Measurements from ENCODE around the gene ANKRD42.
"Not testable (repeated sequence)": the region's sequence is repeated elsewhere in the genome, so short reads cannot be mapped to it uniquely, and the experiment has no call there.

ANKRD42 gene

DNA sequence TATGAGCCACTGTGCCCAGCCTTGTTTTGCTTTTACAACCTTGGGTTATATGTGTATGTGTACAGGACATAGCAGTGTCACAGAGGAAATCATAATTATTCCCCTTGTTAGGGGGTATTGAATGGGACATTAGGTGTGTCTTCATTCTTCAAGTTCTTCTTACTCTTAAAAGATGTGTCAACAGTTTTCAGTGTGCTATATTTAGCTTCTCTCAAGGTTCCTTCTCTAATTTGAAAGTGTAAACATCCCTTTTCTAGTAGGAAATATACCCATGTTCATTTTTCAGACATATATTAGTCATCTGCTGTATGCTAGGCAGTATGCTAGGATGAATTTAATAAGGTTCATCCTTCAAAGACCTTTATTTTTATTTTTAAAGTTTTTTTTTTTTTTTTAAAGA lies 19.5 kb upstream of the ANKRD42 start:
- DNase-seq, result no peak

DNA sequence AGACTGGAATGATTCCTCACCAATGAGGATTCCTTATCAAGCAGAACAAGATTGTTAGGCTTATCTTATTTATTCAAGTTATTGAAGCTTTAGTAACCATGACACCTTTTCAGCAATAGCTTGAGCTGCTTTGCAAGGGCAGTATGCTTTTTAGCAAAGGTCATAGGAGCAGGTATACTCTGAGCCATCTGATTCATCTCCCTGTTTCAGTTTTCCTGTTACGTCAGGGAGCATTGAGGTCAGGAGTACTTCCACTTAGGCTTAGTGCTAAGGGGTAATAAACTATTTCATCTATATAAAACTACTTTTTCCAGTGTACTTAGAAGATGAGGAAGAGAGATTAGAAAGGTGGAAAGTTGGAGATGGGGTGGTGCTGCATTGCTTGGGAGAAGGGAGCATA lies 17.7 kb upstream of the ANKRD42 start:
- DNase-seq, result no peak

- DNase-seq, result no peak
These were observed 11.7 kb upstream of the ANKRD42 start for GRCh38 chr11:83181815-83182214.

DNA sequence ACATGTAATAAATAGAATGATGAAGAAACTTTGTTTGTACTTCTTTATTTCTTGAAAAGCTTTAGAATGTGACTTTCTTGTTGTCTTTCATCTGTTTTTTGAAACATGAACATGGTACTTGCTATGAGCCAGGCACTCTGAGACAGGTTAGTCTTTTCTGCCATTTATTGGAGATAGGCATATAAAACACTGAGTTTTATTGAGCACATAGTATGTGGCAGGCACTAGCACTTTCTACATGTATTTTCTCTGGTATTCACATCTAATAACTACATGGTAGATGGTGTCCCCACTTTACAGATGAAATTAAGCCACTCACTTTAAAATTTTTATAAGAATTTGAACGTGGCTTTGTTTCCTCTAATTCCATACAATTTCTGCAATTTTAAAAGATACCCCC lies 7.7 kb upstream of the ANKRD42 start:
- no peak for DNase-seq

DNA sequence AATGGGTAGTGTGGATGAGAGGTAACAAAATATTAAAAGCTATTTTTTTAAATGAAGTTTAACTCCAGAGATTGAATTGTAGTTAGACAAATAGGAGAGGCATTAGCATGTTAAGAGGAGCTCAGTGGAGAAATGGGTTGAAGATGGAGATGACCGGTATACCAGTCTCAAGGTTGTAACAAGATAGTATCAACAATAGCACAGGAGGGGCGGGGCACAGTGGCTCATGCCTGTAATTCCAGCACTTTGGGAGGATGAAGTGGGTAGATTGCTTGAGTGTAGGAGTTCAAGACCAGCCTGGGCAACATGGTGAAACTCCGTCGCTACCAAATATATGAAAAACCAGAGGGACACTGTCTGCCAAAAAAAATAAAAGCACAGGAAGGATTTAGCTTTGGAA lies 6.0 kb upstream of the ANKRD42 start:
- DNase-seq, result no peak

DNA sequence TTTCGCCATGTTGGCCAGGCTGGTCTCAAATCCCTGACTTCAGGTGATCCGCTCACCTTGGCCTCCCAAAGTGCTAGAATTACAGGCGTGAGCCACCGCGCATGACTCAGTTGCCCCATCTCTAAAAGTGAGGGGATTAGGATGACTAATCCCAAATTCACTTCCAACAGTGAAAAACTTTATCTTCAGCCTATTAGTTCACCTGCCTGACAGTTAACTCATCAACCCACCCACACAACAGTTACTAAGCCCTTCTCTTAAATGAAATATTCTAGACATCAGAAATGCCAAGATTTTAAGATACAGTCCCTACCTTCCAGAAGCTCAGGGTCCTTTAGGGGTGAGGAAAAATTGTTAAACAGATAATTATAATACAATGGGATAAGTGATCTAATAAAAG lies 2.0 kb upstream of the ANKRD42 start:
- no peak for DNase-seq

DNA sequence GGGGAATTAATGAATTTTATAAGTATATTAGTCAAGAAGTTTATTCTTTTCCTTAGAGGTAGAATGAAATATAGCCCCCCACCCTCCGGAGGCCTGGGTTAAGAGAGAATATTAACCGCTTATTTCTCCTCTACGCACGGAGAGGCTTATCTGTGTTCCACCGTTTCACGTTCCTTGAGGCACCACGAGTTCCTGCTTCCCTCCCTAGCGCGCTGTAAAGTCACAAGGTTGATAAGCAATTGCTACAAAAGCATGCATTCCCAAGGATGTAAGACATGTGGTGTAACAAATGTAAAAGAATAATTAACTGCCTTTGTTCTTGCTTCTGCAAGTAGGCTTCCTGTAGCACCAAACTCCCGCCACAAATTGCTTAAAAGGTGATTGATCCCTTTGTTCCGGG lies 1.5 kb upstream of the ANKRD42 start:
- DNase-seq, result no peak

GRCh38 chr11:83192606-83193245 lies 786 bp upstream of the ANKRD42 start:
- no peak for DNase-seq

DNA sequence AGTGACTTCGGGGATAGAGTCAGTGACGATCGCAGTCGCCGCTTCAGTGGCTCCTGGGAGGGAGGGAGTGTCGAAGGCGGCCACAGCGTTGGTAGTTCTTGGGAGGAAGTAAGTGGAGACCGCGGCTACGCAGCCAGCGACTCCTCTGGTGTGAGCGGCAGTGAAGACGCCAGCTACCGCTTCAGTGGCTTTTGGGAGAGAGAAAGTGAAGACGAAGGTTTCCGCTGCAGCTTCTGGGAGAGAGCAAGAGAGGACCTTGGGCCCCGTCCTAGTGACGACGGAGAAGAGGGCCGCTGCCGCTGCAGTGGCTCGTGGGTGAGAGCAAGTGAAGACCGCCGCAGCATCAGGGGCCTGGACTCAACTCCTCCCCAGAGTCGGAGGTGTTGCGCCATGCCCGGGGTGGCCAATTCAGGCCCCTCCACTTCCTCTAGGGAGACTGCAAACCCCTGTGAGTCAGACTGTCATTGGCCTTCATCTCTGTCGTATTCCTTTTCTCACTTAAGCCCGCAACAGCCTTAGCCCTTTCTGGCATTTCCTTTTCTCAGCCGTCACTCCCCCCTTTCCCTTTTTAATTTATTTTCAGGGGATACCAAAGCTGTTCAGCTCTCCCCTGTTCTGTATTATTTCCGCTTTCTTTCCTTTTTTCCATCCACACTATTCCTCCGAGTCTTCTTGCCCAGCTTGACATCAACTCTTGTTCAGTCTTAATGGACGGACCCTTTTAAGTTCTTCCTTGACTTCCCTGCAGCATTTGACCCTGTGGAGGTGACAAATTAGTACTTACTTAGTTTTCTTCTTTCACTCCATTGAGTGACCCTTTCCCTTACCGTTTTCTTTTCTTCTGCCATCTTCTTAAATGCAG lies 1.0 kb downstream of the ANKRD42 start:
- DNase-seq, result no peak

- DNase-seq, result no peak
These were observed 1.6 kb downstream of the ANKRD42 start for GRCh38 chr11:83195143-83195466.

- no peak for DNase-seq
These were observed 2.1 kb downstream of the ANKRD42 start for GRCh38 chr11:83195649-83196048.

- no peak for DNase-seq
These were observed 6.5 kb downstream of the ANKRD42 start for GRCh38 chr11:83200035-83200434.

DNA sequence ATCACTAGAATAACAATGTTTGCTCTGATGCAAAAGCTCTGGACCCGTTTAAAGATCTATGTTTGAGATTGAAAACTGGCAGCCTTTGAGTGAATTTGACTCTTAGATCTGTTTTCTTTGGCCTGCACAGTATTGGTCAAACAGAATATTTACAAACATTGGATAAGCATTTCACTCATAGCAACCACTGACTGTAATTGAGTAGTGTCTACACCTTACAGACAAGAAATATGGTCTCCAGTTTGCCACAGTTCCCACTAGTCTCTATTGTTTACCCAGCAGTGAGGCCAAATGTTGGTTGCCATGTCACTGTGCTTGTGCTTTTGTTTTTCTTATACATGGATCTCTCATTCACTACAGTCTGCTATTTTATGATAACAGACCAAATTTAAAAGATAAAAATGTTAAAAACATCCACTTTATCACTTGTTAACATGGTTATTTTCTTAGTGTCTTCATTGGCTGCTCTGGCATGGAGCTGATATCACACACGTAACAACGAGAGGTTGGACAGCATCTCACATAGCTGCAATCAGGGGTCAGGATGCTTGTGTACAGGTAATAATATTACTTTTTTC lies 12.2 kb downstream of the ANKRD42 start:
- DNase-seq, result no peak

DNA sequence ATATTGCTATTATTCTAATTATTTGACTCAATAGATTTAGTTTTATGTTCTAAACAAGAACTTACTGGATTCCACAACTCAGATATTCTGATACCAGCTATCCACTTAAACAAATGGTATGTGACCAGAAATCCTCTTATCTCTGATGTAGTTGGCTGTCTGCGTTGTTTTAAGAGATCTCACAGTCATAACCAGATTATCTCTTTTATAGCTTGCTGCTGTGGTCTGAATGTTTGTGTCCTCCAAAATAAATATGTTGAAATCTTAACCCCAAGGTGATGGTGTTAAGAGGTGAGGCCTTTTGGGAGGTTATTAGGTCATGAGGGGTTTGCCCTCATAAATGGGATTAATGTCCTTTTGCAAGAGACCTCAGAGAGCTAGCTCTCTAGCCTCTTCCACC lies 12.7 kb downstream of the ANKRD42 start:
- DNase-seq, result no peak

DNA sequence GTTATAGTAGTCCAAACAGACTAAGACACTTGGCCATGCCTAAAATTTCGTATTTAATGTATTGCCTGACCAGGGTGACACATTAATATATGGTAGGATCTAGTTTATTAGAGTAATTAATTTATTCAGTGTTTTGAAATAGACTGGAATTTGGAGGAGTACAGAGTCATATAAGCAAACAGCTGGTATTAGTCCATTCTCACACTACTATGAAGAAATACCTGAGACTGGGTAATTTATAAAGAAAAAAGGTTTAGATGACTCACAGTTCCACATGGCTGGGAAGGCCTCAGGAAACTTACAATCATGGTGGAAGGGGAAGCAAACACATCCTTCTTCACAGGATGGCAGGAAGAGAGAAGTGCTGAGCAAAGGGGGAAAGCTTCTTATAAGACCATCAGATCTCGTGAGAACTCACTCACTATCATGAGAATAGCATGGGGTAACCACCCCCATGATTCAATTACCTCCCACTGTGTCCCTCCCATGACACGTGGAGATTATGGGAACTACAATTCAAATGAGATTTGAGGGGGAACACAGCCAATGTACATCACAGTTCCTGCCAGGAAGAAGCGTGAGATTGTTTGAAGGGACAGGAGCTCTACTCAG lies 13.4 kb downstream of the ANKRD42 start:
- DNase-seq, result not testable (repeated sequence)

DNA sequence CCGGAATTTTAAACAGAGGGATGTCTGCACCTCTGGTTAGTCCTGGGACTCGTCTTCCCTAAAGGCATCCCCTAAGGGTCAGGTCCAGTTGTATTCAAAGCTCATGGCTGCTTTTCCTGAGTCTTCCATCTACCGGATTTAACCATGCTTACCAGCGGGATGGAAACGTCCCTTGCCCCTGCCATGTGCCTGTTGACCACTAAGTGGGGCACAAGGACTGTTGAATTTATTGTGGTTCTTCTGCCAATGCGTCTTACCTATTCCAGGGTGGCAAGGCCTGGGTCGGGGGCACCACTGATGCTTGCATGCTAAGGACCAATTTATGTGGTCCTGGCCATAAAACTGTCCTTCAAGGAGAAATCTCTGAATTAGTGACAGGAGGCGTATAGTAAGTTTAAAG lies 25.6 kb downstream of the ANKRD42 start:
- peak; percentile 15 for DNase-seq

DNA sequence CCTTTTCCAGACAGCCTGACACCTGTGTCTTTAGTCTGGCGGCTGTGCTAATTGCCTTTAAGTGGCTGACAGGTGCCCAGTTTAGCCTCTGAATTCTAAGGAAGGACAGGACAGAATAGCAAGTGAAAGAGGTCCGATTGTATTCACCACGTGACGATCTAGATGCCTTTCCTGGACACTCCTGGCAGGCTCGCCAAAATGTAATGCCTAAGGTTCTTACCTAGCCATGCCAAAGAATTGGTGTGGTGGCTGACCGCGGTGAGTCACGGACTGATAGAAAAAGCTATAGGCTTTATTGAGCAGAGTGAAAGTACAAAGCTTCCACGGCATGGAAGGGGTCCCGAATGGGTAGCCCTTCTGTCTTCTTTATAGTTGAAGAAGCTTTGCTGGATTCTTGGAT lies 26.7 kb downstream of the ANKRD42 start:
- DNase-seq, result no peak

DNA sequence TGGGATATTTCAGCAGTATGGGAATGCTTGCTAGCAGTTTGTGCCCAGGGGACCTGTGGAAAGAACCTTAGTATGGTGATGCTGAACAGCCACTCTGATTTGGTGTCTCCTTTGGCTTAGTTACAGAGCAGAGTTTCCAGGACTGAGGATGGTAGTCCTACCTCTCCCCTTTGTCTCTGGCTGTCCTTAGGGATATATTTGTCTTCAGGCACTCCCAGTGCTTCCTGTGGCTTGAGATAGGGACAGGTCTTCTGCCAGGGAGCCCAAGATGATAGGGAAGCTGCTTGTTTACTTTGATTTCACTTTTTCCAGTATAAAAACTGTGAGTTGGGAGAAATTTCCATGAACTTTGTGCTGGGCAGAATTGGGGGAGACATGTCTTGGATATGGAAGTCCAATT lies 28.2 kb downstream of the ANKRD42 start:
- DNase-seq, result no peak

DNA sequence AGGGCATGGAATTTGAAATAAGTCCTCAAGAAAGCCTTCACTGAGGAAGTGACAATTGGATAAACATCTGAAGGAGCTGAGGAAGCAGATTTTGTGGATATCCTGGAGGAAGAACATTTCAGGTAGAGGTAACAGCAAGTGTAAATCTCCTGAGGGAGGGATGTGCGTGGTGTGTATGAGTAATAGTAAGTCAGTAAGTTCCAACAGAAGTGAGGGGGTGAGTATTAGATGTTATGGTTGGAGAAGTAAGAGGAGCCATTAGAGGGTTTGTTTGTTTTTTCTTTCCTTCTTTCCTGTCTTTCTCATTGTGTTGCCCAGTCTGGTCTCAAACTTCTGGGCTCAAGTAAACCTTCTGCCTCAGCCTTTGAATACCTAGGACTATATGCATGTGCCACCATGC lies 29.0 kb downstream of the ANKRD42 start:
- no peak for DNase-seq

DNA sequence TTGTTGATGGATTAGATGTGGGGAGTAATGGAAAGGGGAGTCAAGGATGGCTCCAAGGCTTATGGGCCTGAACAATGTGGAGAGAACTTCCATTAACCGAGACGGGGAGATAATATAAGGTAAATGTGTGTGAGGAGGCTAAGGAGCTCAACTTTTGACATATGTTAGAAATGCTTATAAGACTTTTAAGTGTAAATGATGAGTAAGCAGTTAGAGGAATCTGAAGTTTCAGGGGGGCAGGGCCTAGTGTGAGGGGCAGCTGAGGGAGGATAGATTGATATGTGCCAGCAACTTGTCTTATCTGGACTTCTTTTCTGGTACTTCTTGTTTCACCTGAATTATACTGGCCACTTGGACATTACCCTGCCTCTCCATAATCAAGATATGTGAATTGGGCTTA lies 29.9 kb downstream of the ANKRD42 start:
- no peak for DNase-seq

- no peak for DNase-seq
These were observed 42.3 kb downstream of the ANKRD42 start for GRCh38 chr11:83235825-83236224.

DNA sequence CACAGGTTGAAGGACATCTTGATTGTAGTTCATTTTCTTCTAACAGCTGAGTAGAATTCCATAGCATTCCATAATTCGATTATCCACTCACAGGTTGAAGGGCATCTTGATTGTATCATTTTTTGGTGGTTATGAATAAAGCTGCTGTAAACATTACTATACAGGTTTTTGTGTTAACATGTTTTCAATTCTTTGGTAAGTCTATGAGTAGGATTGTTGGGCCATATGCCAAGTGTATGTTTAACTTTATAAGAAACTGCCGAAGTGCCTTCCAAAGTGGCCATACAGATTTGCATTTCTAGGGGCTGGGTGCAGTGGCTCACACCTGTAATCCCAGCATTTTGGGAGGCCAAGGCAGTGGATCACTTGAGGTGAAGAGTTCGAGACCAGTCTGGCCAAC lies 44.6 kb downstream of the ANKRD42 start:
- DNase-seq, result no peak

DNA sequence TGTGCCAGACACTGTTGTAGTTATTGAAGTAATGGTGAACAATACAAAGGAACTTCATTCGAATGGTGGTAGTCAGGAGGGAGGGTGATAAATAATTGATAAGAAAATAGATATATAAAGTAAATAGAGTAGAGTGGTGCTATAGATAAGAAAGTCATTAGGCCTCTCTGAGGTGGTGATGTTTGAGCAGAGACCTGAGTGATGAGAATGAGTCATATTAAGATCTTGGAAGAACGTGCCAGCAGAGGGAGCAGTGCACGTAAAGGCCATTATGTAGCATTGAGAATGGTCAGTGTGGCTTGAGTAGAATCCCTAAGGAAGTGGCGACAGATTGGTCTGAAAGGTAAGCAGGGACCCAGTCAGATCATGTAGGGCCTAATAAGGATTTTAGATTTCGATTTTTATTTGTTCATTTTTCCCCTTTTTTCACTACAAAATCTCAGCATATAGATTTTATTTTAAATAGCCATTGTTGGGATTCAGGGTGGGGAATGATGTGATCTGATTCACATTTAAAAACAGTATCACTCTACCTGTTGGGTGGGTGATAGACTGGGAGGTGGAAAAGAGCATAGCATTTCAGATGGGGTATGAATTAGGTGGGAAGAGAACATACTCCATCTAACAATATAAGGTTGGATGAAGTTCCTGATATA lies 47.9 kb downstream of the ANKRD42 start:
- no peak for DNase-seq

- DNase-seq, result no peak
These were observed 55.9 kb downstream of the ANKRD42 start for GRCh38 chr11:83249445-83249844.

Measured in NCI-H1092 (cell line).